Endothelial cell of umbilical vein (primary cell): ENCODE data around the gene ARHGAP32. TPM values are rescaled to one million over a fixed set of nuclear protein-coding genes. Genes with fewer than 3 reads are reported as not detected.

Experiments used
- BruUV-seq: library from RNA; stranded (reverse); fragments of 400-500 nt; replicated peaks from 2 replicates; lab custom pipeline; 2021; lab: Mats Ljungman, UMichigan
- CTCF ChIA-PET: fragments of 300-600, 350-600 bp; sonication (Branson Sonifier 250); formaldehyde crosslinking; loops from one replicate; lab custom pipeline; 2021; ENCODE audit warnings: antibody characterized with exemption, inconsistent platforms; lab: Charles Lee
- POLR2A ChIA-PET: fragments of 300-600, 350-600 bp; sonication (Branson Sonifier 250); formaldehyde crosslinking; loops from one replicate; lab custom pipeline; 2021; ENCODE audit warnings: antibody characterized with exemption, inconsistent platforms; lab: Charles Lee
- DNase-seq: peaks from one replicate; pipeline ENCODE4 v3.0.0-alpha.2; 2011; ENCODE audit warnings: low read depth, low spot score
- FAIRE-seq: peaks from 2 replicates; lab custom pipeline; 2011; peaks lifted over from hg19 to GRCh38; lab: Jason Lieb, UNC
- H2AFZ ChIP-seq: 2 replicates; pipeline ENCODE4 v1.6.0; 2012; ENCODE audit warnings: low read depth, low read length, control low read depth, inconsistent platforms
- H3K27ac ChIP-seq: 2 replicates; pipeline ENCODE4 v1.5.1; 2011; ENCODE audit warnings: low read depth, mild to moderate bottlenecking, control low read depth, low read length, moderate library complexity; ENCODE audit not compliant: insufficient read depth
- H3K27me3 ChIP-seq, 2 experiments: 2 replicates each; pipeline versions ENCODE4 v1.6.0 to v1.6.1; 2011; ENCODE audit warnings: low read length in 2 of 2, mixed read lengths in 1 of 2; ENCODE audit not compliant: control insufficient read depth in 2 of 2, insufficient read depth in 2 of 2
- H3K36me3 ChIP-seq, 2 experiments: 2 replicates in 1 of 2; 3 replicates in 1 of 2; pipeline ENCODE4 v1.5.1; 2011; ENCODE audit warnings: low read length in 2 of 2, mild to moderate bottlenecking in 1 of 2, moderate library complexity in 1 of 2; ENCODE audit not compliant: control insufficient read depth in 2 of 2, insufficient read depth in 2 of 2; ENCODE audit errors: extremely low read depth in 1 of 2
- H3K4me1 ChIP-seq: 3 replicates; pipeline ENCODE4 v1.5.1; 2011; ENCODE audit warnings: mild to moderate bottlenecking, low read length; ENCODE audit not compliant: control insufficient read depth, insufficient read depth; ENCODE audit errors: extremely low read depth
- H3K4me2 ChIP-seq: 2 replicates; pipeline ENCODE4 v1.6.1; 2011; ENCODE audit warnings: low read length, control low read depth, mixed read lengths; ENCODE audit not compliant: insufficient read depth
- H3K4me3 ChIP-seq, 3 experiments: fragments of 200-600 bp in 1 of 3; sonication (generic), shearing (Covaris generic) in 1 of 3; replicated peaks in 1 of 3; 2 replicates each; pipeline ENCODE4 v1.5.1; 2011 to 2016; ENCODE audit warnings: control low read depth in 3 of 3, low read length in 3 of 3, mild to moderate bottlenecking in 2 of 3, inconsistent platforms in 1 of 3, low read depth in 1 of 3, moderate library complexity in 1 of 3; ENCODE audit not compliant: insufficient read depth in 1 of 3
- H3K79me2 ChIP-seq: 2 replicates; pipeline ENCODE4 v1.6.0; 2012; ENCODE audit warnings: low read length, inconsistent platforms; ENCODE audit not compliant: control insufficient read depth, insufficient read depth
- H3K9ac ChIP-seq: replicated peaks from 2 replicates; pipeline ENCODE3; 2011; ENCODE audit warnings: low read length, control low read depth; ENCODE audit not compliant: insufficient read depth; ENCODE audit errors: extremely low read depth
- H3K9me1 ChIP-seq: replicated peaks from 3 replicates; pipeline ENCODE4 v1.6.0; 2011; ENCODE audit warnings: mild to moderate bottlenecking, low read length; ENCODE audit not compliant: control insufficient read depth, insufficient read depth; ENCODE audit errors: extremely low read depth
- H3K9me3 ChIP-seq: replicated peaks from 2 replicates; pipeline ENCODE4 v1.5.1; 2012; ENCODE audit warnings: low read length, inconsistent platforms; ENCODE audit not compliant: control insufficient read depth, insufficient read depth
- H4K20me1 ChIP-seq: replicated peaks from 2 replicates; pipeline ENCODE3; 2011; ENCODE audit warnings: mild to moderate bottlenecking, low read length; ENCODE audit not compliant: control insufficient read depth, insufficient read depth; ENCODE audit errors: extremely low read depth
- EZH2 ChIP-seq: IDR thresholded peaks from 2 replicates; pipeline ENCODE4 v1.6.1; 2012; ENCODE audit warnings: borderline replicate concordance, low read depth, mild to moderate bottlenecking, moderate library complexity, low read length, inconsistent platforms; ENCODE audit not compliant: severe bottlenecking
- FOS ChIP-seq: IDR thresholded peaks from 2 replicates; pipeline ENCODE4 v1.6.1; 2011; ENCODE audit warnings: mild to moderate bottlenecking, low read length, moderate library complexity, borderline replicate concordance; ENCODE audit not compliant: insufficient read depth
- GATA2 ChIP-seq: IDR thresholded peaks from 2 replicates; pipeline ENCODE4 v1.7.0; 2011; ENCODE audit warnings: low read depth, mild to moderate bottlenecking, moderate library complexity, mixed read lengths, low read length; ENCODE audit not compliant: insufficient read length, insufficient read depth
- JUN ChIP-seq: IDR thresholded peaks from 2 replicates; pipeline ENCODE4 v1.6.1; 2011; ENCODE audit warnings: borderline replicate concordance, low read depth; ENCODE audit not compliant: insufficient read length, insufficient read depth
- MAX ChIP-seq: IDR thresholded peaks from 2 replicates; pipeline ENCODE4 v1.6.1; 2011; ENCODE audit not compliant: insufficient read depth, insufficient read length
- MYC ChIP-seq: IDR thresholded peaks from one replicate; pipeline ENCODE4 v1.6.1; 2011; ENCODE audit warnings: mild to moderate bottlenecking, low read depth, low read length
- POLR2A ChIP-seq: IDR thresholded peaks from 2 replicates; pipeline ENCODE4 v1.6.1; 2012; ENCODE audit warnings: low read depth, mild to moderate bottlenecking, control low read depth, low read length
- POLR2AphosphoS5 ChIP-seq: IDR thresholded peaks from 2 replicates; pipeline ENCODE4 v1.6.1; 2012; ENCODE audit warnings: low read depth, mild to moderate bottlenecking, control low read depth, low read length, moderate library complexity; ENCODE audit not compliant: insufficient read depth
- dilution Hi-C: fragments of 300-500 bp; cut with MboI; formaldehyde crosslinking; loops from one replicate; pipeline ENCODE4 v1.15.0; 2019; ENCODE audit warnings: low sequenced_read_pairs; ENCODE audit not compliant: extremely low pct_ligation_motif_present
- intact Hi-C: fragments of 100-400 bp; cut with micrococcal nuclease; formaldehyde crosslinking; loops from one replicate; pipeline ENCODE4 v1.10.0; 2022
- polyA plus RNA-seq, 4 experiments: library from polyadenylated mRNA; depleted of rRNA in 3 of 4; stranded (reverse) in 3 of 4; unstranded in 1 of 4; fragments of >200 nt; gene quantifications; 2 replicates each; pipeline versions ENCODE4 v1.2.1 to v1.2.3, GENCODE V29; 2011 to 2012; ENCODE audit warnings: missing spikeins in 1 of 4
- total RNA-seq: library from RNA; stranded (reverse); gene quantifications from 2 replicates; pipeline ENCODE4 v1.2.3, GENCODE V29; 2021
- TF ChIP-seq, protein P1 (sequence below), 2 donors: IDR thresholded peaks; 1 replicate in 1 of 2; 2 replicates in 1 of 2; pipeline ENCODE4 v1.5.1; 2011; ENCODE audit warnings: low read length in 2 of 2, mild to moderate bottlenecking in 2 of 2, moderate library complexity in 2 of 2, control low read depth in 1 of 2, inconsistent platforms in 1 of 2, low read depth in 1 of 2; ENCODE audit not compliant: insufficient read depth in 1 of 2; ENCODE audit errors: extremely low read depth in 1 of 2

Gene ARHGAP32
- total and polyA plus RNA-seq, 2 donors (not counting 3 experiments of a cell fraction or from before 2014, with no cell fraction given), result 3.4 to 9.1 TPM

DNA sequence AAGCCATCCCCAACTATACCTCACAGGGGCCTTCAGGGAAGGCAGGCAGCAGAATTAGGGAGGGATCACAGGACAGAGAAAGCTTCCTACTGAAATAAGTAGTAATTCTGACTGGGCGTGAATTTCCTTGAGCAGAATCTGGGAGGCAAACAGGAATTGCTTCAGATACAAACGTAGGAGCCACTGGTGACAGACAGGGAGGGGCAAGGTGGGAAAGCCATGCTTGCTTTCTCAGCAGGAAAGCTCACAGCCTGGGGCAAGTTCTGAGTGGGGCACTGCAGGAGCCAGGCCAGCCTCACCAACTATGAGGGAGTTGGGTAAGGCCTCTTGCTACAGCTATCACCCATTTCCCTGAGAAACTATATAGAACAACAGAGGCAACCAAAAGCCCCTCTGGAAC lies 43.6 kb downstream of the ARHGAP32 start:
- no peak for TF ChIP-seq MYC
- no peak for TF ChIP-seq JUN
- no peak for TF ChIP-seq POLR2A
- no peak for TF ChIP-seq POLR2AphosphoS5
- TF ChIP-seq FOS, result no peak
- TF ChIP-seq, protein P1, sequence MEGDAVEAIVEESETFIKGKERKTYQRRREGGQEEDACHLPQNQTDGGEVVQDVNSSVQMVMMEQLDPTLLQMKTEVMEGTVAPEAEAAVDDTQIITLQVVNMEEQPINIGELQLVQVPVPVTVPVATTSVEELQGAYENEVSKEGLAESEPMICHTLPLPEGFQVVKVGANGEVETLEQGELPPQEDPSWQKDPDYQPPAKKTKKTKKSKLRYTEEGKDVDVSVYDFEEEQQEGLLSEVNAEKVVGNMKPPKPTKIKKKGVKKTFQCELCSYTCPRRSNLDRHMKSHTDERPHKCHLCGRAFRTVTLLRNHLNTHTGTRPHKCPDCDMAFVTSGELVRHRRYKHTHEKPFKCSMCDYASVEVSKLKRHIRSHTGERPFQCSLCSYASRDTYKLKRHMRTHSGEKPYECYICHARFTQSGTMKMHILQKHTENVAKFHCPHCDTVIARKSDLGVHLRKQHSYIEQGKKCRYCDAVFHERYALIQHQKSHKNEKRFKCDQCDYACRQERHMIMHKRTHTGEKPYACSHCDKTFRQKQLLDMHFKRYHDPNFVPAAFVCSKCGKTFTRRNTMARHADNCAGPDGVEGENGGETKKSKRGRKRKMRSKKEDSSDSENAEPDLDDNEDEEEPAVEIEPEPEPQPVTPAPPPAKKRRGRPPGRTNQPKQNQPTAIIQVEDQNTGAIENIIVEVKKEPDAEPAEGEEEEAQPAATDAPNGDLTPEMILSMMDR (IDR thresholded peaks at IDR 0.05; ENCODE audit: extremely low read depth in 1 of 2, insufficient read depth in 1 of 2, low read depth in 1 of 2, low read length in 2 of 2), result no peak
- TF ChIP-seq GATA2, result no peak
- no peak for TF ChIP-seq MAX
- TF ChIP-seq EZH2, result no peak
- FAIRE-seq (no peak), DNase-seq (no peak)
- Histone ChIP-seq H3K9me1 (no peaks in the 10 kb centered on the region), H3K27ac (no peak overlapping the region), H3K9me3 (no peaks in the 10 kb centered on the region), H3K4me3 (no peak overlapping the region), H4K20me1 (no peaks in the 10 kb centered on the region), H3K9ac (no peak overlapping the region), H2AFZ (no peak overlapping the region), H3K79me2 (no peaks in the 10 kb centered on the region), H3K4me1 (peaks cover 6% of the 10 kb centered on the region), H3K27me3 (no peaks in the 10 kb centered on the region), H3K4me2 (no peak overlapping the region), H3K36me3 (no peaks in the 10 kb centered on the region)
- intact Hi-C loops, result no loop called here
- BruUV-seq, result no TSS peak
- POLR2A ChIA-PET, result no interaction called here
- CTCF ChIA-PET, result interaction anchor here (2.0 kb wide), 1 partner anchor 183 kb away, joined by 7 read pairs; no protein-coding TSS in a partner anchor
- dilution Hi-C loops, result no loop called here
